DMS153 (cell line): ENCODE results near the gene NUDCD3.

Experiments
- DNase-seq: peaks from one replicate; lab custom pipeline; 2025; lab: John Stamatoyannopoulos, UW

Gene NUDCD3

DNA sequence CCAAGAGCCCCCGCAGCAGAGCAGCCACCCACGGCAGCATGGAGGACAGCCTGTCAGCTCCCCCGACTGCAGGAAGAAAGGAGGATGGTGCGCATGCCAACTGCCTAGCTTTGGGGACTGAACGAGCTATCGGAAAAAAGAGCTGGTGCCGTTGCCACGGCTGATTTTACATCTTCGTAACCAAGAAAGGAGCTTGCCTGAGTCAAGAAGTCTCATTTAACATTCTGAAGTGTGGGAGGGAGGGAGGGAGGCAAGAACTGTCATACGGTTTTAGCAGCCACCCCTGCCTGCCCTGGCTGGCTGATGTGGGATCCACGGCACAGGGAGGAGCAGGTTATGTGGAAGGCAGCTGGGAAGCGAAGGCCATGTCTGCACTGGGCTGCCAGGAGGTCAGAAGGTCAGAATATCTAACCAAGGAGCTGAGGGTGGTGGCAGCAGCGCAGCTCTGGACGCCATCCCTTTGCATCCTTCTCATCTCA, 90.4 kb downstream of the NUDCD3 start:
- DNase-seq: no peak

DNA sequence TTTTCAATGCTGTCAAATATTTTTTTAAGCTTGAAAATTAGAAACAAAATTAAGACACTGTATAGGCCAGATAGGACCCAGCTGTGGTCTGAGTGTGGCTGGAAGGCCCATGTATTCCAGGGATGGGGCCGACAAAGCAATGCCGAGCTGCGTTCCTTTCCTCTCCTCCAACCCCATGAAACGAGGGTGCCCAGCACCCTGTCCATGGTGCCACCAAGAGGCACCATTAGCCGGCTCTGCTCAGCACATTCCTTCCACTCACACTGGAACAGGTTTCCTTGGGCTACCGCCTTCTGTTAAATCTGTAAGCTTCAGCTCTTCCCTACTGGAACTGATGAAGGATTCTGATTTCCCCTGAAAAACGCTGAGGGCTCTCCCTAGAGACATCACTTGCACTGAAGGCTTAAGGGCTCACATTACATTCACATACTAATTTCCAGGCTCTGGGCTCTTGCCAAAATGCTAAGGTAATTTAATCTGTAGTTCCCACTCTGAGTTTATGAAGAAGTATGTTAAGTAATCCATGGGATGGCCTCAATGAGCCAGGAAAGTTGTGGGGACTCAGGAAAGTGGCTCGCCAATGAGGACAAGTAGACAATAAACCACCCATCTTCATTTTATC, 91.4 kb downstream of the NUDCD3 start:
- DNase-seq: peak; percentile 17

- DNase-seq: peak; percentile 79
Observed at GRCh38 chr7:44398511-44398911, 91.9 kb downstream of the NUDCD3 start.

DNA sequence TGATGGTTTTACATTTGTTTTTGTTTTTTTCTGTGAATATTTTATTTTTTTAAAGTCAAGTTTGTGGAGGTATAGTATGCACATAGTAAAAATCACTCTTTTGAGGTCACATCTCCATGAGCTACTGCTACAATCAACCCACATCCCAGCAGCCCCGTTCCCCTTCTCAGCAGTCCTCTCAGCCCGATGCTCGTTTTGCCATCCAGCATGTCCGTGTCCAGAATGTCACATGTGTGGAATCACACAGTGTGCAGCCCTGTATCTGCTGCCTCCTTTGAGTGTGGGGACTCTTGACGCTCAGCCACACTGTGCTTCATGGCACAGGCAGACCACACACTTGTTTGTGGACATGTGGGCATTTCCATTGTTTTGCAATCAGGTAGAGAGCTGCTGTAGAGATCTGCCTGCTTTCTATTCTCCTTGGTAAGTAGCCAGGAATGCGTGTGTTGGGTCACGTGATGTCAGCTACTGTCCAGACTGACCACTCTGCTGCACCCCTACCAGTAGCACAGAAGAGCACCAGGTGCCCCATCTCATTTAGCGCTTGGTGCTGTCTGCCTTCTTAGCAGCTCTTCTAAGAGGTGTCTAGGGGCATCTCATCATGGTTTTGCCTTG, 93.4 kb downstream of the NUDCD3 start:
- DNase-seq: no peak

DNA sequence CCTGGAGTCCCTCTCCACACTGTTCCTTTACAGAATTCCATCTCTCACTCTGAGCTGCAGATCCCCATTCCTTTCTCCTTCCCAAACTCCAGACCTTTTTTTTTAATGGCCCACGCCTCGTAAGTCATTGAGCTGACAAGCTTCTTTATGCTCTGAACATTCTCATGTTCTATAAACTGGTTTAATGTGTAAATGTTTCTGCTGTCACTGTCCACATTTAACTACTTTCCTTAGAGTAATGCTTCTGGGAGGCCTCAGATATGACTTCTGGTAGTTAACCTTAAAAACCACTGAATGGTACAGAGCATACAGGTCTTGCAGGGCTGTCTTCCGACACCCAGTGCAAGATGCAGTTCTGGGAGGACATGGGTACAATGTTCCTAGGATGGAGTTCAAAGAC, 94.0 kb downstream of the NUDCD3 start:
- DNase-seq: no peak

DNA sequence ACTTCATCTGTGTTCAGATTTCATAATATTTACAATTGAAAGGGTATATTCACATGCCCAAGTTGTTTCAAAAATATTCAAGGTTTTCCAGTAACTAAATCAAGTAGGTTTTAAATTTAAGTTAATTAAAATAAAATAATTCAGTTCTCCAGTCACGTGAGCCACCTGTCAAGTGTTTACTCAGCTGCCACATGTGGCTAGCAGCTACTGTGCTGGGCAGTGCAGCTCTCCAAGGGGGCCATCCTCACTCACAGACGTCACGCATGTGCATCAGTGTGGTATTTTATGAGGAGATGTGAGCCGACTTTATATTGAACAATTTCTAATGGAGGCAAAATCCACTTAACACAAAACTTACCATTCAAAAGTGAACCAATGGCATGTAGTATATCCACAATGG, 95.4 kb downstream of the NUDCD3 start:
- peak; percentile 84 for DNase-seq

GRCh38 chr7:44394636-44395035, 95.8 kb downstream of the NUDCD3 start:
- no peak for DNase-seq

DNA sequence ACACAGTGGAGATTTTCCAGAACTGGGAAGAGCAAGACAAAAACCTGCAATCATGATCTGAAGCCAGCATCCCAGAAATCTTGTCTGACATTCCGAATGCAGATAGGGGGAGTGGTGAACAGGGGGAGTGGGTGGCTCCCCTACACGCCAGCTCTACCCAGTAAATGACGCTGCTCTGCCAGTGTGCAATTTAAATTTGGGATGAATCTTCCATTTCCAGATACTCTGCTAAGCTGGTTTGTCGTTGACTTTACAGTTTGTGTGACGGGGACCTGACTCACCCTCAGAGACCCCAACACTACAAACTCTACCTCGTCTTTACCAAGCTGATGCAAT, 96.4 kb downstream of the NUDCD3 start:
- no peak for DNase-seq

DNA sequence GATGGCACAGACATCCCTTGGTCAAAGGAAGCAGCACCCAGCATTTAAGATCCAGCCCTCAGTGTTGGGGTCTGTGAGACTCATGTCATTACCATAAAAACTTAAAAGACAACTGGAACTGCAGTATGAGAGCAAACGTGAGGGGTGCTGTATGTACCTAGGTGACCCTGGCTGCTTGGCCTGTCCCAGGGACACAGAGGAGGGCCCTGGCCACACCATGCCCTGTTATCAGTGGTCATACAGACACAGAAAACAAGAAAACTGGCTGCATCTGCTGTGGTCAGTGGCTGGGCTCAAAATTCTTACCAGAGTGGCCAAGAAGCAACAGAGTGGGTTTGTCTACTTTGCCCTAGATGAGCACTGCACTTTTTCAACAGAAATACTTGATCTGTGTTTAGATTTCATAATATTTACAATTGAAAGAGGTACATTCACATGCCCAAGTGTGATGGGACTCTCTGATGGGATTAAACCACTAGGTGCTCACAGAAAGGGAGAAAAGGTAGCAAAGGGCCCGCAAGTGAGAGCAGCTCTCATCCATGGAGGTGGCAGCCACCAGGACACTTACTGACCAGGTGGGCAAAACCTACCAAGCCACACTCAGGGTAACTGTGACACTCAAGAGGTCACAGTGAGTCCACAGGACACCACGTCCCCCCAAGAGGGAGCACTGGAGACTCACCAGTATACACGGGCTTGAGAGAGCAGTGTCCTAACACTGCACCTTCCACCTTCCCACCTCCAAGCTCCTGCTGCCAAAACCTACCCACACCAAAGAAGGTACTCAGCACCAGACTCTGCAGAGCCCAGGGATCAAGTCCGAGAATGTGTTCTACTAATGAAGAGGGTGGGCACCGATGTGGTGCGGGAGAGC, 97.0 kb downstream of the NUDCD3 start:
- no peak for DNase-seq

- DNase-seq: no peak
Observed at GRCh38 chr7:44392618-44393010, 97.8 kb downstream of the NUDCD3 start.

DNA sequence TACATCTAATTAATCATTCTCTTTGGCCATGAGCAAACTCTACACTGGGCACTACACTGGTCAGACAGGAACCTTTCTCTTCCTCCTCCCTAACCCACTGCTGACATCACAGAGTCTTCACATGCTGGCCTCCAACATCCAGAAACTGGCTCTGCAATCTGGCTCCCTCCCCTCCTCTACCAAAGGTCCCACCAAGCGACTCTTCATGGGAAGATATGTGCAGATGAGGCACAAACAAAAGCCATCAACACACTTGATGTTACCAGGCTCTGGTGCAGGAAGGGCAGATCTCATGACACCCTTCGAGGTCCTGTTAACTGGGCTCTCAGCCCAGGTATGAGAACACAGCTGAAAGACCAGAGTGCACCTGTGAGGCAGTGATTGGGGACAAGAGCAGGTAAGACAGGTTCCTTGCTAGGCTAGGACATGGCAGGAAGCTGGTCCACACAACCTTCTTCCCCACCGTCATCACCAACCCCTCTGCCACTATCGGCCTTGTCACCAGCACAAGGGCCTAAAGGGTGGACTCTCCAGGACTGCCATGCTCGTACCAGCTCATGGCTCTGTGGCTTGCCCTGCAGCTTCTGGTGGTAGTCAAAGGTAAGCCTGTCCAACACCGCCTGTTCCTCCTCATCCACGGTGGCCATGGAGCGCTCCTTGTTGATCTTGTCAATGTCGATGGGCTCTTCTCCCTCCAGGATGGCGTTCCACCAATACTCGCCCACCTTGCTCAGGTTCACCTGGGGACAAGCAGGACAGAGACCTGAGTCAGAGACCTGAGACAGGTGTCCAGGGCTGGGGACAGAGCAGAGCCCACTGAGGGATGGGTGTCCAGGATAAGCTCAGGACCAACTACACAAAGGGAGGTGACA, 98.5 kb downstream of the NUDCD3 start:
- no peak for DNase-seq

- DNase-seq: peak; percentile 70
Observed at GRCh38 chr7:44391171-44391570, 99.3 kb downstream of the NUDCD3 start.

- DNase-seq: no peak
Observed at GRCh38 chr7:44390701-44391100, 99.8 kb downstream of the NUDCD3 start.

GRCh38 chr7:44388089-44388970, 102.1 kb downstream of the NUDCD3 start:
- no peak for DNase-seq

DNA sequence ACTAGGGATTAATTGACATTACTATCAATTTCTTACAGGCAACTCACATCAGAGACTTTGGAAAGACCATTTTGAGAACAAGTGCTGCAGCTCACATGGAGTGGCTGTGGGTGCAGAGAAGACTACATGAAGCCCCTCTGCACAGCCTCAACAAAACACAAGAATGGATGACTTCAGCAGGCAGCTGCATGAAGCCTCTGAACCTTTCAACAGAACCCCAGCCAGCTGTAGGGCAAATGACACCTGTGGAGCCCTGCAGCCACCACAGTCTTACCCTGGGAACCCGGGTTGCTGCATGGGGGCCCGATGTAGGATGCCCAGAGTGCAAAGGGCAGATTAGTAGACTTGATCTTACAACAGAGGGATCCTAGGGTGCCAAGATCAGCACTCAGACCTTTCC, 103.1 kb downstream of the NUDCD3 start:
- DNase-seq: no peak

- no peak for DNase-seq
Observed at GRCh38 chr7:44386139-44386913, 104.1 kb downstream of the NUDCD3 start.

- no peak for DNase-seq
Observed at GRCh38 chr7:44385434-44386138, 104.9 kb downstream of the NUDCD3 start.

DNA sequence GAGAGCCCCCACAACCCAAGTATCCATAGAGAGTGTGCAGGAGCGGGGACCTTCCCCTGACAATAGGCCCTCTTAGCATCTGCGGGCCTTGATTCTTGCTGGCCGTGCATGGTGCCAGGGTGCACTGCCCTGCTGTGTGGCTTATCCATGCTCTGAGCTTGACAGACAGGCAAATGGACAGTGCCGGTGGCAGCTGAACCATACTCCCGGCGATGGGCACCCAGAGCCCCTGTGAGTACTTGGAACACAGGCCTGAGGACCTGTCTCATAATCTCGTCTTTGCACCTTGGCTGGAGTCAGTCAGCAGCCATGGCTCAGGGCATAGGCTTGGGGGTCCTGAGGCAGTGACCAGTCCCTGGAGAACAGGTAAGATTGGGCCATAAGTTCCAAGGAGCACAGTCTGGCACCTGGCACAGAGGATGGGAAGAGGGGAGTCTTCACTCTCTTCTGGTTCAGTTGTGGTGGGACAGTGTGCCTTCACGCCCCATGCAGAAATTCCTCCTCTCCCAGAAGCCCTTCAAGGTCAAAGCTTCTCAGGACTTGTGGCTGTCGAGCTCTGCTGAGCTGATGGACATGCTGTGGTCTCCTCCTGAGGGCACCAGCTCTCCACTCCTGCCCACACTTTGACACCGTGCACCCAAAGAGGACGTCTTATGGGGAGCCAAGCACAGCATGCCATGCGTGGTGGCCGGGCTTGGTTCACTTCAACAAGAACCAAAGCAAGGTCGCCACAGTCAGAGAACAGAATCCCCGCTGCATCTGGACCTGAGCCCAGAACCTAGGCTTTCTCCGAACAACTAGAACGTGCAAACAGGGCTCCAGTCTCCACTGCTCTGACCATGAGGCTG, 105.6 kb downstream of the NUDCD3 start:
- no peak for DNase-seq

GRCh38 chr7:44383566-44383965, 106.9 kb downstream of the NUDCD3 start:
- no peak for DNase-seq
